Measurements from ENCODE around the gene SLC25A30. TPM values are rescaled to one million over a fixed set of nuclear protein-coding genes. Genes with fewer than 3 reads are reported as not detected.
"Not testable (repeated sequence)": the region's sequence is repeated elsewhere in the genome, so short reads cannot be mapped to it uniquely, and the experiment has no call there.

Gene SLC25A30
- polyA plus RNA-seq, 4 donors = 2.4 to 6.9 (median 4.5) TPM

- Histone ChIP-seq H3K9me3 (ENCODE audit: control insufficient read depth in 2 of 2, insufficient read depth in 1 of 2, low read depth in 1 of 2, low read length in 1 of 2) (no peaks in the 10 kb centered on the region), H3K27ac (ENCODE audit: low read depth in 1 of 3, low read length in 2 of 3) (no peak overlapping the region), H3K27me3 (ENCODE audit: control insufficient read depth in 3 of 3, insufficient read depth in 3 of 3, low read length in 3 of 3) (no peaks in the 10 kb centered on the region), H3K4me1 (ENCODE audit: control insufficient read depth in 3 of 3, insufficient read depth in 2 of 3, low read depth in 1 of 3, low read length in 2 of 3) (no peaks in the 10 kb centered on the region), H3K36me3 (ENCODE audit: control insufficient read depth in 3 of 3, insufficient read depth in 2 of 3, low read depth in 1 of 3, low read length in 3 of 3) (peaks cover 2 to 11% (median 2%) of the 10 kb centered on the region in 3 donors), H3K4me3 (ENCODE audit: low read depth in 1 of 3, low read length in 3 of 3) (no peak overlapping the region)
- no peak for DNase-seq
- no peak for FAIRE-seq
- 71 to 82% (median 79%) methylated on average over 5 of the region's 5 CpGs for whole genome bisulfite sequencing, 3 donors
Observed at GRCh38 chr13:45392811-45393210, 25.4 kb downstream of the SLC25A30 start.

- WGBS, 3 donors = 94 to 97% (median 95%) methylated on average over 6 of the region's 6 CpGs
- Histone ChIP-seq H3K27me3 (ENCODE audit: control insufficient read depth in 3 of 3, insufficient read depth in 3 of 3, low read length in 3 of 3) (no peaks in the 10 kb centered on the region), H3K27ac (ENCODE audit: low read depth in 1 of 3, low read length in 2 of 3) (no peak overlapping the region), H3K4me3 (ENCODE audit: low read depth in 1 of 3, low read length in 3 of 3) (no peak overlapping the region), H3K4me1 (ENCODE audit: control insufficient read depth in 3 of 3, insufficient read depth in 2 of 3, low read depth in 1 of 3, low read length in 2 of 3) (no peaks in the 10 kb centered on the region), H3K9me3 (ENCODE audit: control insufficient read depth in 2 of 2, insufficient read depth in 1 of 2, low read depth in 1 of 2, low read length in 1 of 2) (no peaks in the 10 kb centered on the region), H3K36me3 (ENCODE audit: control insufficient read depth in 3 of 3, insufficient read depth in 2 of 3, low read depth in 1 of 3, low read length in 3 of 3) (peaks cover 2 to 18% (median 2%) of the 10 kb centered on the region in 3 donors)
- FAIRE-seq (no peak), DNase-seq (no peak)
Observed at GRCh38 chr13:45391926-45392325, 26.2 kb downstream of the SLC25A30 start.

GRCh38 chr13:45391128-45391527 is 27.0 kb downstream of the SLC25A30 start:
- not testable (repeated sequence) for H3K9me3 ChIP-seq (ENCODE audit: control insufficient read depth in 2 of 2, insufficient read depth in 1 of 2, low read depth in 1 of 2, low read length in 1 of 2); DNase-seq; FAIRE-seq; H3K4me1 ChIP-seq (ENCODE audit: control insufficient read depth in 3 of 3, insufficient read depth in 2 of 3, low read depth in 1 of 3, low read length in 2 of 3); H3K4me3 ChIP-seq (ENCODE audit: low read depth in 1 of 3, low read length in 3 of 3); H3K27me3 ChIP-seq (ENCODE audit: control insufficient read depth in 3 of 3, insufficient read depth in 3 of 3, low read length in 3 of 3); H3K27ac ChIP-seq (ENCODE audit: low read depth in 1 of 3, low read length in 2 of 3)
- peaks cover 2 to 17% (median 2%) of the 10 kb centered on the region in 3 donors for H3K36me3 ChIP-seq (ENCODE audit: control insufficient read depth in 3 of 3, insufficient read depth in 2 of 3, low read depth in 1 of 3, low read length in 3 of 3)
- 96 to 97% (median 96%) methylated on average over 24 to 34 of the region's 37 CpGs for WGBS, 3 donors

GRCh38 chr13:45390348-45390747 is 27.8 kb downstream of the SLC25A30 start:
- H3K9me3 ChIP-seq (ENCODE audit: control insufficient read depth in 2 of 2, insufficient read depth in 1 of 2, low read depth in 1 of 2, low read length in 1 of 2); H3K27ac ChIP-seq (ENCODE audit: low read depth in 1 of 3, low read length in 2 of 3); FAIRE-seq; H3K4me3 ChIP-seq (ENCODE audit: low read depth in 1 of 3, low read length in 3 of 3); H3K27me3 ChIP-seq (ENCODE audit: control insufficient read depth in 3 of 3, insufficient read depth in 3 of 3, low read length in 3 of 3); DNase-seq; H3K4me1 ChIP-seq (ENCODE audit: control insufficient read depth in 3 of 3, insufficient read depth in 2 of 3, low read depth in 1 of 3, low read length in 2 of 3): not testable (repeated sequence)
- 95 to 98% (median 96%) methylated on average over 7 to 8 of the region's 9 CpGs for WGBS, 3 donors
- H3K36me3 ChIP-seq (ENCODE audit: control insufficient read depth in 3 of 3, insufficient read depth in 2 of 3, low read depth in 1 of 3, low read length in 3 of 3) = peaks cover 2 to 17% (median 2%) of the 10 kb centered on the region in 3 donors

- Histone ChIP-seq H3K9me3 (ENCODE audit: control insufficient read depth in 2 of 2, insufficient read depth in 1 of 2, low read depth in 1 of 2, low read length in 1 of 2) (no peaks in the 10 kb centered on the region), H3K36me3 (ENCODE audit: control insufficient read depth in 3 of 3, insufficient read depth in 2 of 3, low read depth in 1 of 3, low read length in 3 of 3) (peaks cover 0 to 22% (median 0%) of the 10 kb centered on the region in 3 donors), H3K27ac (ENCODE audit: low read depth in 1 of 3, low read length in 2 of 3) (no peak overlapping the region), H3K4me3 (ENCODE audit: low read depth in 1 of 3, low read length in 3 of 3) (no peak overlapping the region), H3K27me3 (ENCODE audit: control insufficient read depth in 3 of 3, insufficient read depth in 3 of 3, low read length in 3 of 3) (no peaks in the 10 kb centered on the region), H3K4me1 (ENCODE audit: control insufficient read depth in 3 of 3, insufficient read depth in 2 of 3, low read depth in 1 of 3, low read length in 2 of 3) (no peaks in the 10 kb centered on the region)
- WGBS, 3 donors = 97 to 99% (median 99%) methylated on average over 4 of the region's 4 CpGs
- no peak for DNase-seq
- no peak for FAIRE-seq
Observed at GRCh38 chr13:45388664-45389063, 29.5 kb downstream of the SLC25A30 start.

GRCh38 chr13:45386892-45387575 is 31.1 kb downstream of the SLC25A30 start:
- H3K4me1 ChIP-seq (ENCODE audit: control insufficient read depth in 3 of 3, insufficient read depth in 2 of 3, low read depth in 1 of 3, low read length in 2 of 3); DNase-seq; H3K27me3 ChIP-seq (ENCODE audit: control insufficient read depth in 3 of 3, insufficient read depth in 3 of 3, low read length in 3 of 3); H3K4me3 ChIP-seq (ENCODE audit: low read depth in 1 of 3, low read length in 3 of 3); H3K27ac ChIP-seq (ENCODE audit: low read depth in 1 of 3, low read length in 2 of 3); H3K9me3 ChIP-seq (ENCODE audit: control insufficient read depth in 2 of 2, insufficient read depth in 1 of 2, low read depth in 1 of 2, low read length in 1 of 2); FAIRE-seq: not testable (repeated sequence)
- 85 to 88% (median 87%) methylated on average over 17 of the region's 17 CpGs for WGBS, 3 donors
- H3K36me3 ChIP-seq (ENCODE audit: control insufficient read depth in 3 of 3, insufficient read depth in 2 of 3, low read depth in 1 of 3, low read length in 3 of 3) = peaks cover 0 to 22% (median 0%) of the 10 kb centered on the region in 3 donors

GRCh38 chr13:45385907-45386553 is 32.1 kb downstream of the SLC25A30 start:
- H3K36me3 ChIP-seq (ENCODE audit: control insufficient read depth in 3 of 3, insufficient read depth in 2 of 3, low read depth in 1 of 3, low read length in 3 of 3) = peaks cover 0 to 24% (median 0%) of the 10 kb centered on the region in 3 donors
- DNase-seq (no peak), FAIRE-seq (no peak)
- no peaks in the 10 kb centered on the region for H3K27me3 ChIP-seq (ENCODE audit: control insufficient read depth in 3 of 3, insufficient read depth in 3 of 3, low read length in 3 of 3)
- H3K4me1 ChIP-seq (ENCODE audit: control insufficient read depth in 3 of 3, insufficient read depth in 2 of 3, low read depth in 1 of 3, low read length in 2 of 3) = no peaks in the 10 kb centered on the region
- 88 to 92% (median 88%) methylated on average over 5 of the region's 5 CpGs for WGBS, 3 donors
- no peaks in the 10 kb centered on the region for H3K9me3 ChIP-seq (ENCODE audit: control insufficient read depth in 2 of 2, insufficient read depth in 1 of 2, low read depth in 1 of 2, low read length in 1 of 2)
- H3K4me3 ChIP-seq (ENCODE audit: low read depth in 1 of 3, low read length in 3 of 3) = no peak overlapping the region
- H3K27ac ChIP-seq (ENCODE audit: low read depth in 1 of 3, low read length in 2 of 3) = no peak overlapping the region

- DNase-seq (no peak), FAIRE-seq (no peak)
- Histone ChIP-seq H3K36me3 (ENCODE audit: control insufficient read depth in 3 of 3, insufficient read depth in 2 of 3, low read depth in 1 of 3, low read length in 3 of 3) (peaks cover 0 to 24% (median 0%) of the 10 kb centered on the region in 3 donors), H3K27ac (ENCODE audit: low read depth in 1 of 3, low read length in 2 of 3) (no peak overlapping the region), H3K9me3 (ENCODE audit: control insufficient read depth in 2 of 2, insufficient read depth in 1 of 2, low read depth in 1 of 2, low read length in 1 of 2) (no peaks in the 10 kb centered on the region), H3K27me3 (ENCODE audit: control insufficient read depth in 3 of 3, insufficient read depth in 3 of 3, low read length in 3 of 3) (no peaks in the 10 kb centered on the region), H3K4me3 (ENCODE audit: low read depth in 1 of 3, low read length in 3 of 3) (no peak overlapping the region), H3K4me1 (ENCODE audit: control insufficient read depth in 3 of 3, insufficient read depth in 2 of 3, low read depth in 1 of 3, low read length in 2 of 3) (no peaks in the 10 kb centered on the region)
- 95 to 98% (median 96%) methylated on average over 5 of the region's 5 CpGs for WGBS, 3 donors
Observed at GRCh38 chr13:45385320-45385719, 32.9 kb downstream of the SLC25A30 start.
